Measurements from ENCODE around the gene ELAVL3.

- TF ChIP-seq CTCF (IDR thresholded peaks at IDR 0.05; ENCODE audit: borderline replicate concordance, extremely low read depth, low read length, poor library complexity, severe bottlenecking), result no peak
- TF ChIP-seq EZH2 (IDR thresholded peaks at IDR 0.05; ENCODE audit: borderline replicate concordance, low read depth, low read length, severe bottlenecking), result no peak
Observed at GRCh38 chr19:11410682-11411081, 70.2 kb downstream of the ELAVL3 start.
